ENCODE results near the gene TAB3. TPM values are rescaled to one million over a fixed set of nuclear protein-coding genes. Genes with fewer than 3 reads are reported as not detected.

TAB3 gene
- total RNA-seq, 1 donor from 2014 or later, result 9.2 TPM

- DNase-seq (ENCODE audit: low spot score), result no peak
- no peaks in the 10 kb centered on the region for H3K4me1 Mint-ChIP-seq (ENCODE audit: low read depth)
- peaks cover 2% of the 10 kb centered on the region for H3K9me3 Mint-ChIP-seq (ENCODE audit: low read depth)
These were observed 9.8 kb upstream of the TAB3 start for GRCh38 chrX:30898886-30899285.

DNA sequence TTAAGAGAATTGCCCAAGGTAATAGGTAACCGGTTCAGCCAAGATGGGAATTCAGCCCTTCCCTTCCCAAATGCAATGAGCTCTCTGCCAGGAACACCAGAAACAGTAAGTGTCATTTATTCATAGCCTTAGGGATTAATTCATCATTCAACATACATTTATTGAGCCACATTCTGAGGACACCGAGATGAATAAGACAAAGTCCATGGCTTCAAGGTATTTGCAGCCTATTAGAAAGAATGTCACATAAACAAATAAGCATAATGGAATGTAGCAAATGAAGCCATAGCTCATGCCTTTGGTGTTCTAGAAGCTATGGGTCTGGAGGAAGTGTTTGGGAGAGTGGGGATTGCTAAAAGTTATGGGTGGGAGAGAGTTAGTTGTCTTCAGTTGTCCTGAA lies 6.3 kb upstream of the TAB3 start:
- Mint-ChIP-seq H3K4me3 (ENCODE audit: unreplicated experiment) (no peak overlapping the region), H3K27me3 (ENCODE audit: low read depth) (peaks cover 5% of the 10 kb centered on the region), H3K9me3 (ENCODE audit: low read depth) (no peaks in the 10 kb centered on the region), H3K4me1 (ENCODE audit: low read depth) (no peaks in the 10 kb centered on the region), H3K27ac (ENCODE audit: unreplicated experiment) (no peak overlapping the region), H3K36me3 (ENCODE audit: low read depth) (no peaks in the 10 kb centered on the region)
- DNase-seq (ENCODE audit: low spot score), result no peak
- TF ChIP-seq, protein P1, sequence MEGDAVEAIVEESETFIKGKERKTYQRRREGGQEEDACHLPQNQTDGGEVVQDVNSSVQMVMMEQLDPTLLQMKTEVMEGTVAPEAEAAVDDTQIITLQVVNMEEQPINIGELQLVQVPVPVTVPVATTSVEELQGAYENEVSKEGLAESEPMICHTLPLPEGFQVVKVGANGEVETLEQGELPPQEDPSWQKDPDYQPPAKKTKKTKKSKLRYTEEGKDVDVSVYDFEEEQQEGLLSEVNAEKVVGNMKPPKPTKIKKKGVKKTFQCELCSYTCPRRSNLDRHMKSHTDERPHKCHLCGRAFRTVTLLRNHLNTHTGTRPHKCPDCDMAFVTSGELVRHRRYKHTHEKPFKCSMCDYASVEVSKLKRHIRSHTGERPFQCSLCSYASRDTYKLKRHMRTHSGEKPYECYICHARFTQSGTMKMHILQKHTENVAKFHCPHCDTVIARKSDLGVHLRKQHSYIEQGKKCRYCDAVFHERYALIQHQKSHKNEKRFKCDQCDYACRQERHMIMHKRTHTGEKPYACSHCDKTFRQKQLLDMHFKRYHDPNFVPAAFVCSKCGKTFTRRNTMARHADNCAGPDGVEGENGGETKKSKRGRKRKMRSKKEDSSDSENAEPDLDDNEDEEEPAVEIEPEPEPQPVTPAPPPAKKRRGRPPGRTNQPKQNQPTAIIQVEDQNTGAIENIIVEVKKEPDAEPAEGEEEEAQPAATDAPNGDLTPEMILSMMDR (IDR thresholded peaks at IDR 0.05), result no peak

More at GRCh38 chrX:30898886-30899285, 9.8 kb upstream of the TAB3 start:
- Mint-ChIP-seq H3K36me3 (ENCODE audit: low read depth) (no peaks in the 10 kb centered on the region), H3K4me3 (ENCODE audit: unreplicated experiment) (no peak overlapping the region), H3K27me3 (ENCODE audit: low read depth) (peaks cover 5% of the 10 kb centered on the region), H3K27ac (ENCODE audit: unreplicated experiment) (no peak overlapping the region)
- TF ChIP-seq, protein P1 (IDR thresholded peaks at IDR 0.05), result no peak

- peaks cover 2% of the 10 kb centered on the region for H3K27me3 Mint-ChIP-seq (ENCODE audit: low read depth)
- no peak overlapping the region for H3K4me3 Mint-ChIP-seq (ENCODE audit: unreplicated experiment)
- no peak for DNase-seq (ENCODE audit: low spot score)
- peaks cover 2% of the 10 kb centered on the region for H3K4me1 Mint-ChIP-seq (ENCODE audit: low read depth)
- TF ChIP-seq, protein P1 (IDR thresholded peaks at IDR 0.05), result no peak
- H3K9me3 Mint-ChIP-seq (ENCODE audit: low read depth), result no peaks in the 10 kb centered on the region
- H3K27ac Mint-ChIP-seq (ENCODE audit: unreplicated experiment), result no peak overlapping the region
- no peaks in the 10 kb centered on the region for H3K36me3 Mint-ChIP-seq (ENCODE audit: low read depth)
These were observed 4.2 kb upstream of the TAB3 start for GRCh38 chrX:30893206-30893605.

DNA sequence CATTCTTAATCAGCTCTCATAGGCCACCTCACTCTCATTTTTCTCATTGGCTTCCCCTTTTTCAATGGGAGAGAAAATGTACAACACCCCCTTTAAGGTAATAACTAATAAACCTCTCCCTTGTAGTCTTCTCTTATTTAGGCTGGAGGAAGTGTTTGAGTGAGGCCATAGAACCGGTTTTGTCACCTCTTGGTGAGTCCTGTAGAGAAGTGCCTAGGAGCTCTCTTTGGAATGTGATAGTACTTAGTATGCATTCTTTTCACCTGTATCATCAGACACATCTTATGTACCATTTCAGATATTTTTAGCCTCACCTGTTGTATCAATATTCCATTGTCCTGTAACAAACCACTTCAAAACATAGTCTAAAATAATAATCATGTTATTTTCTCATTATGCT lies 3.5 kb upstream of the TAB3 start:
- Mint-ChIP-seq H3K9me3 (ENCODE audit: low read depth) (no peaks in the 10 kb centered on the region), H3K27ac (ENCODE audit: unreplicated experiment) (no peak overlapping the region), H3K36me3 (ENCODE audit: low read depth) (no peaks in the 10 kb centered on the region), H3K4me1 (ENCODE audit: low read depth) (peaks cover 6% of the 10 kb centered on the region), H3K4me3 (ENCODE audit: unreplicated experiment) (no peak overlapping the region), H3K27me3 (ENCODE audit: low read depth) (peaks cover 2% of the 10 kb centered on the region)
- DNase-seq (ENCODE audit: low spot score), result no peak
- TF ChIP-seq, protein P1 (IDR thresholded peaks at IDR 0.05), result no peak

DNA sequence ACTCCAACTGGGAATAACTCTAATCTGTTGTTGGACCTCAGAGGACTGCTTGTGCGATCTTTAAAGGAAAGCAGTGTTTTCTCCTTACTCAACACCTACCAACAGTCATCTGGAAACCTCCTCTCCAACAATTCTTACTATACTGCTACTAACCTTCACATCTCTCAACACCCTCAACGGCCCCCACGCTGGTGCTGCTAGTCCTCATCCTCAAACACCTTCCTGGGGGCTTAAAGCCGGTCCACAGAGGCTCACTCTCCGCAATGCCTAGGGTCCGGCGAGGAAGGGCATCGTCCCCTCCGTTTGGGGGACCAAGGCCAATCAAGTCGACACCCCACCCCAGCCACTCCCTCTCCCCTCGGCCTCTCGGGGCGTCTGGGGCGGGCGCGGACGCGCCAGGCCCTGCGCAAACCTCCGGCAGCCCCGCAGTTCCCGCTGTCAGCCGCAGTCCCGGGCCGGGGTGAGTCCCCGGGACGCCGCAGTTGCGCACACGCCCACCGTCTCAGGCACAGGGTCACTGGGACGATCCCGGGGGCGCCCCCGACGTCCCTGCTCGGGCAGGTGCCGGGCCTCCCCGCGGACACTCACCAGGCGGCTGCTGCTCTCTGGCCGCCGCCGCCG lies 418 bp downstream of the TAB3 start:
- TF ChIP-seq, protein P1 (IDR thresholded peaks at IDR 0.05), result no peak
- no peak for DNase-seq (ENCODE audit: low spot score)
- peak overlapping the region; percentile 49 for H3K27ac Mint-ChIP-seq (ENCODE audit: unreplicated experiment)
- H3K4me3 Mint-ChIP-seq (ENCODE audit: unreplicated experiment), result peak overlapping the region; percentile 79
- H3K36me3 Mint-ChIP-seq (ENCODE audit: low read depth), result no peaks in the 10 kb centered on the region
- no peaks in the 10 kb centered on the region for H3K27me3 Mint-ChIP-seq (ENCODE audit: low read depth)
- H3K9me3 Mint-ChIP-seq (ENCODE audit: low read depth), result no peaks in the 10 kb centered on the region
- peaks cover 6% of the 10 kb centered on the region for H3K4me1 Mint-ChIP-seq (ENCODE audit: low read depth)
